ENCODE results near the gene MKNK2. TPM values are rescaled to one million over a fixed set of nuclear protein-coding genes. Genes with fewer than 3 reads are reported as not detected.

Gene MKNK2
- total RNA-seq, 4 donors from 2014 or later = 189 to 279 (median 236) TPM

DNA sequence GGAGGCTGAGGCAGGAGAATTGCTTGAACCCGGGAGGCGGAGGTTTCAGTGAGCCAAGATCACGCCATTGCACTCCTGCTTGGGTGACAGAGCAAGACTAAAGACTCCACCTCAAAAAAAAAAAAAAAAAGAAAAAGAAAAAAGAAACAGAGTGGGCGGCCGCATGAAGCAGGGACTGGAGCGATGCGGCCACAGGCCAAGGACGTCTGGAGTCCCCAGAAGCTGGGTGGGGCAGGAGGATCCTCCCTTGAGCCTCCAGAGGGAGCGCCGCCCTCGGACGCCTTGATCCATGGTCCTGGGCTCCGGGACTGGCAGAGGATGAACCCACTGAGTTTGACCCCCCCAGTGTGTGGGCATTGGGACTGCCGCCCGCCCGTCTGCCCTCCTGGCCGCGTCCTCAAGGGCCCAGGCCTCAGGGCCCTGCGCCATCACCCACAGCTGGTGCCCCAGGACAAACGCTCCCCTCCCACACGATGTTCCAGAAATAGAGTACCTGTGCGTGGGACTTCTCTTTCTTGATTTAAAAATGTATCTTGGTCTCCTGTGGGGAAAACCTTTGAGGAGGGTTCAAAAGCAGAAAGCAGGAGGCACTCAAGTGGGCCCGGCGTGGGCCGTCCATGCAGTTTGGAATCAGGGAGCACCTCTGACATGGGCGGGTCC is 51.1 kb downstream of the MKNK2 start:
- no peak for TF ChIP-seq POLR2A (IDR thresholded peaks at IDR 0.05)
- no peak for TF ChIP-seq POLR2AphosphoS5 (IDR thresholded peaks at IDR 0.05)
- TF ChIP-seq, protein P1, sequence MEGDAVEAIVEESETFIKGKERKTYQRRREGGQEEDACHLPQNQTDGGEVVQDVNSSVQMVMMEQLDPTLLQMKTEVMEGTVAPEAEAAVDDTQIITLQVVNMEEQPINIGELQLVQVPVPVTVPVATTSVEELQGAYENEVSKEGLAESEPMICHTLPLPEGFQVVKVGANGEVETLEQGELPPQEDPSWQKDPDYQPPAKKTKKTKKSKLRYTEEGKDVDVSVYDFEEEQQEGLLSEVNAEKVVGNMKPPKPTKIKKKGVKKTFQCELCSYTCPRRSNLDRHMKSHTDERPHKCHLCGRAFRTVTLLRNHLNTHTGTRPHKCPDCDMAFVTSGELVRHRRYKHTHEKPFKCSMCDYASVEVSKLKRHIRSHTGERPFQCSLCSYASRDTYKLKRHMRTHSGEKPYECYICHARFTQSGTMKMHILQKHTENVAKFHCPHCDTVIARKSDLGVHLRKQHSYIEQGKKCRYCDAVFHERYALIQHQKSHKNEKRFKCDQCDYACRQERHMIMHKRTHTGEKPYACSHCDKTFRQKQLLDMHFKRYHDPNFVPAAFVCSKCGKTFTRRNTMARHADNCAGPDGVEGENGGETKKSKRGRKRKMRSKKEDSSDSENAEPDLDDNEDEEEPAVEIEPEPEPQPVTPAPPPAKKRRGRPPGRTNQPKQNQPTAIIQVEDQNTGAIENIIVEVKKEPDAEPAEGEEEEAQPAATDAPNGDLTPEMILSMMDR (IDR thresholded peaks at IDR 0.05) = no peak
- TF ChIP-seq EP300 (IDR thresholded peaks at IDR 0.05; ENCODE audit: low read depth) = no peak
- intact Hi-C loops (cut with DNase I; ENCODE audit: low total_unique reads) = no loop called here
- no peaks in the 10 kb centered on the region for H3K9me3 ChIP-seq
- in situ Hi-C loops (cut with MboI; ENCODE audit: low pct_ligation_motif_present in 1 of 4, low pct_unique_long_range_greater_than_20kb in 1 of 4, low sequenced_read_pairs in 3 of 4) = no loop called here
- H3K27ac ChIP-seq = no peak overlapping the region
- H3K36me3 ChIP-seq = peaks cover 0 to 17% (median 4%) of the 10 kb centered on the region in 4 donors
- DNase-seq = no peak
- peaks cover 0 to 3% (median 0%) of the 10 kb centered on the region in 4 donors for H3K4me1 ChIP-seq
- WGBS, 2 donors (ENCODE audit: low coverage in 1 of 2) = 82 to 83% methylated on average over 18 to 26 of the region's 26 CpGs
- no peak overlapping the region for H3K4me3 ChIP-seq
- no peaks in the 10 kb centered on the region for H3K27me3 ChIP-seq

- peaks cover 0 to 3% (median 0%) of the 10 kb centered on the region in 4 donors for H3K4me1 ChIP-seq
- TF ChIP-seq EP300 (IDR thresholded peaks at IDR 0.05; ENCODE audit: low read depth) (no peak), POLR2A (IDR thresholded peaks at IDR 0.05) (no peak), POLR2AphosphoS5 (IDR thresholded peaks at IDR 0.05) (no peak)
- TF ChIP-seq, protein P1 (IDR thresholded peaks at IDR 0.05) = no peak
- intact Hi-C loops (cut with DNase I; ENCODE audit: low total_unique reads) = no loop called here
- no peak overlapping the region for H3K27ac ChIP-seq
- no peak overlapping the region for H3K4me3 ChIP-seq
- no peak for DNase-seq
- in situ Hi-C loops (cut with MboI; ENCODE audit: low pct_ligation_motif_present in 1 of 4, low pct_unique_long_range_greater_than_20kb in 1 of 4, low sequenced_read_pairs in 3 of 4) = no loop called here
- no peaks in the 10 kb centered on the region for H3K27me3 ChIP-seq
- no peaks in the 10 kb centered on the region for H3K9me3 ChIP-seq
- WGBS, 2 donors (ENCODE audit: low coverage in 1 of 2) = 93 to 100% methylated on average over 2 to 52 of the region's 52 CpGs
- peaks cover 0 to 17% (median 4%) of the 10 kb centered on the region in 4 donors for H3K36me3 ChIP-seq
Observed at GRCh38 chr19:1998712-1999708, 52.0 kb downstream of the MKNK2 start.

DNA sequence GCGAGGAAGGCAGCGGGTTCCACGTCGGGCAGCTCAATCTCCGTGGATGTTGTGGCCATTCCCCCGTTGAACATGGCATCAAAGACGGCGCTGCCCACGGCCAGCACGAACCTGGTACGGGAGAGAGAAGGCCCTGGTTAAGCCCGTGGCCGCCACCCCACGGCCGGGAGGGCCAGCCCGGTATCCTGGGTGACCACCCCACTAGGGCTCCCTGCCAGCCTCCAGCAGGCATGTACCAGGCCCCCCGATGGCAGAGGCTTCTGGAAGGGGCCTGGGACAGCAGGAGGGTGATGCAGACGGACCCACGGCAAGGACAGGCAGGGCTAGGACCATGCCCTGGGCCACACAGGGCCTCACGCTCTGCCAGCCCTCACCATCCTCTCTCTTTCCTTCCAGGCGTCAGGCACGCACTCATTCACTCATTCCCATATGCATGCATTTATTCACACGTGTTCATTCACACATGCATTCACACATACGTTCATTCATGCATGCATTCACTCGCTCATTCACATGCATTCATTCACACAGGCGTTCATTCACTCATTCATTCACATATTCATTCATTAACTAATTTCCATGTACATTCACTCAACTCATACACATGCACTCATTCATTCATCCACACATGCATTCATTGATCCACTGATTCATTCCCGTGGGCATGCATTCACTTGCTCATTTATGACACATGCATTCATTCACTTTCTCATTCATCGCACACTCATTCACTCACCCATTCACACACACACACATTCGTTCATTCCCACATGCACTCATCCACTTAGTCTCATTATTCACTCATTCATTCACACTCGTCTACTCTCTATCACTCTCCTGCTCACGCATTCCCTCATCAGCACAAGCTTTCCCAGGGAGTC is 53.5 kb downstream of the MKNK2 start:
- intact Hi-C loops (cut with DNase I; ENCODE audit: low total_unique reads) = no loop called here
- TF ChIP-seq, protein P1 (IDR thresholded peaks at IDR 0.05) = no peak
- TF ChIP-seq POLR2AphosphoS5 (IDR thresholded peaks at IDR 0.05) = no peak
- no peak for TF ChIP-seq POLR2A (IDR thresholded peaks at IDR 0.05)
- TF ChIP-seq EP300 (IDR thresholded peaks at IDR 0.05; ENCODE audit: low read depth) = no peak
- H3K36me3 ChIP-seq = peaks cover 0 to 17% (median 4%) of the 10 kb centered on the region in 4 donors

More for the DNA sequence above, 53.5 kb downstream of the MKNK2 start:
- peaks cover 0 to 3% (median 0%) of the 10 kb centered on the region in 4 donors for H3K4me1 ChIP-seq
- no peak overlapping the region for H3K27ac ChIP-seq
- in situ Hi-C loops (cut with MboI; ENCODE audit: low pct_ligation_motif_present in 1 of 4, low pct_unique_long_range_greater_than_20kb in 1 of 4, low sequenced_read_pairs in 3 of 4) = no loop called here
- no peaks in the 10 kb centered on the region for H3K27me3 ChIP-seq
- WGBS, 2 donors (ENCODE audit: low coverage in 1 of 2) = 92 to 94% methylated on average over 5 to 23 of the region's 31 CpGs
- H3K9me3 ChIP-seq = no peaks in the 10 kb centered on the region
- H3K4me3 ChIP-seq = no peak overlapping the region
- DNase-seq = no peak

All from transverse colon (tissue), 4 donors.